Loucy (cell line): Measurements from ENCODE around the gene ZC3H18.

Source experiments
- H2AFZ ChIP-seq: fragments of 200-600 bp; sonication (generic); 2 replicates; pipeline ENCODE4 v1.6.0; 2016; ENCODE audit warnings: antibody characterized with exemption, mild to moderate bottlenecking, low read length, moderate library complexity
- H3F3A ChIP-seq: fragments of 200-600 bp; 2 replicates; pipeline ENCODE4 v1.6.0; 2016; ENCODE audit warnings: antibody characterized with exemption, low read depth, mild to moderate bottlenecking
- H3K27me3 ChIP-seq: fragments of 200-600 bp; sonication (generic); 2 replicates; pipeline ENCODE4 v1.6.1; 2014; ENCODE audit warnings: low read length, mild to moderate bottlenecking; ENCODE audit not compliant: insufficient read depth, poor library complexity, severe bottlenecking
- H3K36me3 ChIP-seq: fragments of 200-600 bp; sonication (generic); 2 replicates; pipeline ENCODE4 v1.6.1; 2016; ENCODE audit warnings: low read length; ENCODE audit not compliant: insufficient read depth
- H3K4me1 ChIP-seq: fragments of 200-600 bp; sonication (generic); 2 replicates; pipeline ENCODE4 v1.5.1; 2014; ENCODE audit warnings: low read length, mild to moderate bottlenecking; ENCODE audit not compliant: insufficient read depth, poor library complexity, severe bottlenecking
- H3K4me2 ChIP-seq: fragments of 200-600 bp; sonication (generic); 2 replicates; pipeline ENCODE4 v1.6.0; 2014; ENCODE audit warnings: antibody characterized with exemption, low read length, low read depth, mild to moderate bottlenecking; ENCODE audit not compliant: poor library complexity, severe bottlenecking
- H3K4me3 ChIP-seq: fragments of 200-600 bp; sonication (generic); 2 replicates; pipeline ENCODE4 v1.5.1; 2014; ENCODE audit warnings: low read length, mild to moderate bottlenecking, mixed read lengths; ENCODE audit not compliant: poor library complexity, severe bottlenecking
- H3K79me2 ChIP-seq: fragments of 200-600 bp; sonication (generic); 2 replicates; pipeline ENCODE4 v1.6.1; 2014; ENCODE audit warnings: low read length; ENCODE audit not compliant: insufficient read depth
- H3K9ac ChIP-seq: fragments of 200-600 bp; sonication (generic); 2 replicates; pipeline ENCODE4 v1.6.0; 2014; ENCODE audit warnings: mild to moderate bottlenecking, low read depth, low read length, moderate library complexity; ENCODE audit not compliant: poor library complexity, severe bottlenecking
- H3K9me2 ChIP-seq: fragments of 200-600 bp; sonication (generic); replicated peaks from 2 replicates; pipeline ENCODE4 v1.6.1; 2016; ENCODE audit warnings: low read depth, low read length, mixed read lengths
- H3K9me3 ChIP-seq: fragments of 200-600 bp; sonication (generic); 2 replicates; pipeline ENCODE4 v1.6.1; 2014; ENCODE audit warnings: mild to moderate bottlenecking, antibody characterized with exemption, low read length, low read depth; ENCODE audit not compliant: insufficient read depth
- H4K20me1 ChIP-seq: fragments of 200-600 bp; sonication (generic); 2 replicates; pipeline ENCODE4 v1.6.0; 2014; ENCODE audit warnings: antibody characterized with exemption, low read length, mild to moderate bottlenecking; ENCODE audit not compliant: insufficient read depth, poor library complexity, severe bottlenecking
- CTCF ChIP-seq: fragments of 200-600 bp; sonication (generic); conservative IDR thresholded peaks from 2 replicates; pipeline ENCODE4 v1.5.1; 2014; ENCODE audit warnings: mild to moderate bottlenecking, antibody characterized with exemption, low read length
- EZH2phosphoT487 ChIP-seq: fragments of 200-600 bp; IDR thresholded peaks from 2 replicates; pipeline ENCODE4 v1.6.1; 2018; ENCODE audit warnings: antibody characterized with exemption, mild to moderate bottlenecking, moderate library complexity, borderline replicate concordance

Gene ZC3H18

GRCh38 chr16:88681084-88681680, 111.0 kb downstream of the ZC3H18 start:
- H3K9me3 ChIP-seq = no peaks in the 10 kb centered on the region
- no peak overlapping the region for H3K4me2 ChIP-seq
- peaks cover 6% of the 10 kb centered on the region for H3K4me1 ChIP-seq
- no peak overlapping the region for H3K9ac ChIP-seq
- H2AFZ ChIP-seq = no peak overlapping the region
- no peaks in the 10 kb centered on the region for H3F3A ChIP-seq
- H3K9me2 ChIP-seq = no peaks in the 10 kb centered on the region
- no peak overlapping the region for H3K4me3 ChIP-seq
- no peaks in the 10 kb centered on the region for H3K27me3 ChIP-seq
- TF ChIP-seq EZH2phosphoT487 (no peak), CTCF (peak; percentile 39)
- H3K79me2 ChIP-seq = no peaks in the 10 kb centered on the region
- no peaks in the 10 kb centered on the region for H3K36me3 ChIP-seq
- H4K20me1 ChIP-seq = no peaks in the 10 kb centered on the region
